ENCODE data around the gene KRTAP9-2.
"Not testable (repeated sequence)": the region's sequence is repeated elsewhere in the genome, so short reads cannot be mapped to it uniquely, and the experiment has no call there.

KRTAP9-2 gene

GRCh38 chr17:41237116-41237515 is 10.7 kb downstream of the KRTAP9-2 start:
- H3K4me1 ChIP-seq (ENCODE audit: control insufficient read depth, insufficient read depth, low read length, poor library complexity, severe bottlenecking); H3K36me3 ChIP-seq (ENCODE audit: control insufficient read depth, insufficient read depth, low read length); H3K4me3 ChIP-seq (ENCODE audit: extremely low read depth, insufficient read depth, low read length, poor library complexity, severe bottlenecking); H3K27ac ChIP-seq (ENCODE audit: low read depth, low read length, severe bottlenecking); H3K9me3 ChIP-seq (ENCODE audit: control insufficient read depth, low read length): not testable (repeated sequence)
- 65 to 69% methylated on average over 2 to 3 of the region's 4 CpGs for WGBS, 2 experiments (ENCODE audit: insufficient coverage in 2 of 2)

- not testable (repeated sequence) for H3K36me3 ChIP-seq (ENCODE audit: control insufficient read depth, insufficient read depth, low read length); H3K4me1 ChIP-seq (ENCODE audit: control insufficient read depth, insufficient read depth, low read length, poor library complexity, severe bottlenecking); H3K27ac ChIP-seq (ENCODE audit: low read depth, low read length, severe bottlenecking); H3K4me3 ChIP-seq (ENCODE audit: extremely low read depth, insufficient read depth, low read length, poor library complexity, severe bottlenecking); H3K9me3 ChIP-seq (ENCODE audit: control insufficient read depth, low read length)
- 29% methylated on average over 1 of the region's 3 CpGs; no CpG with 5 or more reads in 1 of the 2 experiments for WGBS, 2 experiments (ENCODE audit: insufficient coverage in 2 of 2)
Observed at GRCh38 chr17:41237949-41238437, 11.5 kb downstream of the KRTAP9-2 start, which contains the start of gene KRTAP9-8. TSS of gene KRTAP9-8 (plus strand) at chr17:41237999. CDS start at chr17:41238052, 53 bp downstream.

GRCh38 chr17:41246995-41247787 is 20.7 kb downstream of the KRTAP9-2 start:
- H3K36me3 ChIP-seq (ENCODE audit: control insufficient read depth, insufficient read depth, low read length); H3K4me1 ChIP-seq (ENCODE audit: control insufficient read depth, insufficient read depth, low read length, poor library complexity, severe bottlenecking); H3K4me3 ChIP-seq (ENCODE audit: extremely low read depth, insufficient read depth, low read length, poor library complexity, severe bottlenecking); H3K9me3 ChIP-seq (ENCODE audit: control insufficient read depth, low read length); H3K27ac ChIP-seq (ENCODE audit: low read depth, low read length, severe bottlenecking): not testable (repeated sequence)
- 82 to 88% methylated on average over 1 of the region's 2 CpGs for WGBS, 2 experiments (ENCODE audit: insufficient coverage in 2 of 2)

GRCh38 chr17:41249637-41250240 is 23.3 kb downstream of the KRTAP9-2 start, which contains the start of gene KRTAP9-4:
TSS of gene KRTAP9-4 (plus strand) at chr17:41249687. CDS start at chr17:41249721, 34 bp downstream.
- H3K9me3 ChIP-seq (ENCODE audit: control insufficient read depth, low read length); H3K36me3 ChIP-seq (ENCODE audit: control insufficient read depth, insufficient read depth, low read length); H3K4me1 ChIP-seq (ENCODE audit: control insufficient read depth, insufficient read depth, low read length, poor library complexity, severe bottlenecking); H3K27ac ChIP-seq (ENCODE audit: low read depth, low read length, severe bottlenecking); H3K4me3 ChIP-seq (ENCODE audit: extremely low read depth, insufficient read depth, low read length, poor library complexity, severe bottlenecking): not testable (repeated sequence)
- WGBS, 2 experiments (ENCODE audit: insufficient coverage in 2 of 2) = 86% methylated on average over 1 of the region's 2 CpGs; no CpG with 5 or more reads in 1 of the 2 experiments

- Histone ChIP-seq H3K27ac (ENCODE audit: low read depth, low read length, severe bottlenecking) (no peak overlapping the region), H3K9me3 (ENCODE audit: control insufficient read depth, low read length) (no peaks in the 10 kb centered on the region), H3K4me1 (ENCODE audit: control insufficient read depth, insufficient read depth, low read length, poor library complexity, severe bottlenecking) (no peaks in the 10 kb centered on the region), H3K36me3 (ENCODE audit: control insufficient read depth, insufficient read depth, low read length) (no peaks in the 10 kb centered on the region), H3K4me3 (ENCODE audit: extremely low read depth, insufficient read depth, low read length, poor library complexity, severe bottlenecking) (no peak overlapping the region)
- 85 to 100% methylated on average over 1 of the region's 1 CpG for WGBS, 2 experiments (ENCODE audit: insufficient coverage in 2 of 2)
Observed at GRCh38 chr17:41251261-41251660, 24.8 kb downstream of the KRTAP9-2 start.

- Histone ChIP-seq H3K4me1 (ENCODE audit: control insufficient read depth, insufficient read depth, low read length, poor library complexity, severe bottlenecking) (no peaks in the 10 kb centered on the region), H3K27ac (ENCODE audit: low read depth, low read length, severe bottlenecking) (no peak overlapping the region), H3K36me3 (ENCODE audit: control insufficient read depth, insufficient read depth, low read length) (no peaks in the 10 kb centered on the region), H3K4me3 (ENCODE audit: extremely low read depth, insufficient read depth, low read length, poor library complexity, severe bottlenecking) (no peak overlapping the region), H3K9me3 (ENCODE audit: control insufficient read depth, low read length) (no peaks in the 10 kb centered on the region)
- WGBS, 2 experiments (ENCODE audit: insufficient coverage in 2 of 2) = no CpG with 5 or more reads among the region's 1 CpG
Observed at GRCh38 chr17:41254861-41255260, 28.4 kb downstream of the KRTAP9-2 start.

- WGBS, 2 experiments (ENCODE audit: insufficient coverage in 2 of 2) = 70 to 82% methylated on average over 5 of the region's 5 CpGs
- not testable (repeated sequence) for H3K9me3 ChIP-seq (ENCODE audit: control insufficient read depth, low read length); H3K4me1 ChIP-seq (ENCODE audit: control insufficient read depth, insufficient read depth, low read length, poor library complexity, severe bottlenecking)
Observed at GRCh38 chr17:41255381-41256290, 29.2 kb downstream of the KRTAP9-2 start, which contains the start of gene KRTAP9-9. TSS of gene KRTAP9-9 (plus strand) at chr17:41255384.

GRCh38 chr17:41256291-41256685 is 29.8 kb downstream of the KRTAP9-2 start:
- Histone ChIP-seq H3K27ac (ENCODE audit: low read depth, low read length, severe bottlenecking) (no peak overlapping the region), H3K4me3 (ENCODE audit: extremely low read depth, insufficient read depth, low read length, poor library complexity, severe bottlenecking) (no peak overlapping the region), H3K9me3 (ENCODE audit: control insufficient read depth, low read length) (no peaks in the 10 kb centered on the region), H3K36me3 (ENCODE audit: control insufficient read depth, insufficient read depth, low read length) (no peaks in the 10 kb centered on the region), H3K4me1 (ENCODE audit: control insufficient read depth, insufficient read depth, low read length, poor library complexity, severe bottlenecking) (no peaks in the 10 kb centered on the region)
- WGBS, 2 experiments (ENCODE audit: insufficient coverage in 2 of 2) = no CpG with 5 or more reads among the region's 1 CpG

More at GRCh38 chr17:41255381-41256290, 29.2 kb downstream of the KRTAP9-2 start, which contains the start of gene KRTAP9-9:
- not testable (repeated sequence) for H3K27ac ChIP-seq (ENCODE audit: low read depth, low read length, severe bottlenecking); H3K4me3 ChIP-seq (ENCODE audit: extremely low read depth, insufficient read depth, low read length, poor library complexity, severe bottlenecking); H3K36me3 ChIP-seq (ENCODE audit: control insufficient read depth, insufficient read depth, low read length)

GRCh38 chr17:41258406-41258805 is 32.0 kb downstream of the KRTAP9-2 start:
- H3K4me3 ChIP-seq (ENCODE audit: extremely low read depth, insufficient read depth, low read length, poor library complexity, severe bottlenecking) = no peak overlapping the region
- no peaks in the 10 kb centered on the region for H3K4me1 ChIP-seq (ENCODE audit: control insufficient read depth, insufficient read depth, low read length, poor library complexity, severe bottlenecking)

GRCh38 chr17:41263212-41263611 is 36.8 kb downstream of the KRTAP9-2 start:
- no peaks in the 10 kb centered on the region for H3K4me1 ChIP-seq (ENCODE audit: control insufficient read depth, insufficient read depth, low read length, poor library complexity, severe bottlenecking)
- 86% methylated on average over 1 of the region's 2 CpGs; no CpG with 5 or more reads in 1 of the 2 experiments for WGBS, 2 experiments (ENCODE audit: insufficient coverage in 2 of 2)
- H3K27ac ChIP-seq (ENCODE audit: low read depth, low read length, severe bottlenecking) = no peak overlapping the region
- no peaks in the 10 kb centered on the region for H3K36me3 ChIP-seq (ENCODE audit: control insufficient read depth, insufficient read depth, low read length)
- H3K4me3 ChIP-seq (ENCODE audit: extremely low read depth, insufficient read depth, low read length, poor library complexity, severe bottlenecking) = no peak overlapping the region
- H3K9me3 ChIP-seq (ENCODE audit: control insufficient read depth, low read length) = no peaks in the 10 kb centered on the region

More at GRCh38 chr17:41258406-41258805, 32.0 kb downstream of the KRTAP9-2 start:
- H3K9me3 ChIP-seq (ENCODE audit: control insufficient read depth, low read length) = no peaks in the 10 kb centered on the region
- no peak overlapping the region for H3K27ac ChIP-seq (ENCODE audit: low read depth, low read length, severe bottlenecking)
- no peaks in the 10 kb centered on the region for H3K36me3 ChIP-seq (ENCODE audit: control insufficient read depth, insufficient read depth, low read length)

Data from mesodermal cell (in vitro differentiated cells).